ENCODE data around the gene GUCY1A2. TPM values are rescaled to one million over a fixed set of nuclear protein-coding genes. Genes with fewer than 3 reads are reported as not detected.

Gene GUCY1A2
- total RNA-seq, 4 donors from 2014 or later, result 2.9 to 8.6 (median 6.4) TPM

DNA sequence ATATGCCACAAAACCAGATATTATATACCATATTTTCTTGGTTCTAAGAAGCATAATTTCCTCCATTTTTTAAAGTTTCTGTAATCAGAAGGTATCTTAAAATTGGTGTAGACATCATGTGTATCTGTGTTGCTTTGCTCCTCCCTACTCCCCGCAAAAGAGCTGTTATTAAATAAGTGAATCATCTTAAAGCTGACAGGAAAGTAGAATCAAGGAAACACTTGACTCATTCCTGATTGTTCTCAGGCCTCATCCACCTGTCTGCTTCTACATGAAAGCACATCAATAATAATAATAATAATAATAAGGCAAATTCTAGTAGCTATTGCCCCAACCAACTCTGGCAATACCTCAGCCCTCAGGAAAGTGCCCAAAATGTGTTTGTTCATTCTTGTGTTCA lies 26.2 kb upstream of the GUCY1A2 start:
- H3K27ac ChIP-seq, result no peak overlapping the region
- in situ Hi-C loops (cut with MboI; ENCODE audit: low sequenced_read_pairs in 4 of 4), result loop anchor here in 1 of 4 donors (25.0 kb wide), 1 partner anchor 332 kb away; no protein-coding TSS in a partner anchor
- H3K27me3 ChIP-seq, result peaks cover 0 to 2% (median 0%) of the 10 kb centered on the region in 3 donors
- DNase-seq (no peak), ATAC-seq (no peak)
- H3K4me3 ChIP-seq, result no peak overlapping the region
- no peaks in the 10 kb centered on the region for H3K4me1 ChIP-seq
- no peaks in the 10 kb centered on the region for H3K36me3 ChIP-seq
- intact Hi-C loops (cut with DNase I; ENCODE audit: low total_unique reads), result no loop called here
- no peak for TF ChIP-seq POLR2A (IDR thresholded peaks at IDR 0.05)
- TF ChIP-seq, protein P1, sequence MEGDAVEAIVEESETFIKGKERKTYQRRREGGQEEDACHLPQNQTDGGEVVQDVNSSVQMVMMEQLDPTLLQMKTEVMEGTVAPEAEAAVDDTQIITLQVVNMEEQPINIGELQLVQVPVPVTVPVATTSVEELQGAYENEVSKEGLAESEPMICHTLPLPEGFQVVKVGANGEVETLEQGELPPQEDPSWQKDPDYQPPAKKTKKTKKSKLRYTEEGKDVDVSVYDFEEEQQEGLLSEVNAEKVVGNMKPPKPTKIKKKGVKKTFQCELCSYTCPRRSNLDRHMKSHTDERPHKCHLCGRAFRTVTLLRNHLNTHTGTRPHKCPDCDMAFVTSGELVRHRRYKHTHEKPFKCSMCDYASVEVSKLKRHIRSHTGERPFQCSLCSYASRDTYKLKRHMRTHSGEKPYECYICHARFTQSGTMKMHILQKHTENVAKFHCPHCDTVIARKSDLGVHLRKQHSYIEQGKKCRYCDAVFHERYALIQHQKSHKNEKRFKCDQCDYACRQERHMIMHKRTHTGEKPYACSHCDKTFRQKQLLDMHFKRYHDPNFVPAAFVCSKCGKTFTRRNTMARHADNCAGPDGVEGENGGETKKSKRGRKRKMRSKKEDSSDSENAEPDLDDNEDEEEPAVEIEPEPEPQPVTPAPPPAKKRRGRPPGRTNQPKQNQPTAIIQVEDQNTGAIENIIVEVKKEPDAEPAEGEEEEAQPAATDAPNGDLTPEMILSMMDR (IDR thresholded peaks at IDR 0.05 in 4 of 5, conservative IDR thresholded peaks at IDR 0.05 in 1 of 5), result no peak
- H3K9me3 ChIP-seq, result no peaks in the 10 kb centered on the region

DNA sequence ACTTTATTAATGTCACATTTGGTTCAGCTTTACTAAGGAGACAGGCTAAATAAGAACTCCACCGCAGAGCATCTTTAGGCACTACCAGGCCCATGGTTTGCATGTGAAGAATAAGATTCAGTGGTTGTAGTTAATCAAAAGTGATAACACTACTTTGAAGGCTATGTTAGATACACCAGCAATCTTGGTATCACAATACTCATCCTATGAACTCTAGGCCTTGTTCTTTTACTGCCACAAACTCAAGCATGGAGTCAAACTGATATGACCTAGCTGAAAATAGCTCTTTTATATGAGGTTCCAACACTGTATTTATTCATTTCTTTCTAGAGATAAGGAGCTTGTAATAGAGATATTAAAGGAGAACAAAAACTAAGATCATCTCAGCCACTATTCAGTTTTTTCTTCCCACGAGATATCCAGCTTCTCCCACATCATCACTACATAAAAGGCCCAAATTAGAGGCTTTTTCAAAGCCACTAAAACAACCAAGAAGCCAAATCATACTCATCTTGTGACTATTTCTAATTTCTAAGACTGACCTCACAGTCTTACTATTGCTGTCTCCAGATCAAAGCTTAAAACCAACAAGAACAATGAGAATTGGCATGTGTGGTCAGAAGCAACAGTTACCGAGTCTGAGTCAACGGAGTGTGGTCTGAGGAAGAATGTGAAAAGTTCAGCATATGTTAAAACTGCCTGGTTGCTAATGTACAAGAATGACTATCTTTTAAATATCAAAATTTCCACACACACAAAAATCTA lies 25.1 kb upstream of the GUCY1A2 start:
- ATAC-seq (no peak), DNase-seq (no peak)
- Histone ChIP-seq H3K4me3 (no peak overlapping the region), H3K27ac (no peak overlapping the region), H3K4me1 (no peaks in the 10 kb centered on the region), H3K36me3 (no peaks in the 10 kb centered on the region), H3K9me3 (no peaks in the 10 kb centered on the region), H3K27me3 (peaks cover 0 to 2% (median 0%) of the 10 kb centered on the region in 3 donors)
- TF ChIP-seq, protein P1 (IDR thresholded peaks at IDR 0.05 in 4 of 5, conservative IDR thresholded peaks at IDR 0.05 in 1 of 5), result no peak
- TF ChIP-seq POLR2A (IDR thresholded peaks at IDR 0.05), result no peak
- in situ Hi-C loops (cut with MboI; ENCODE audit: low sequenced_read_pairs in 4 of 4) (loop anchor here in 1 of 4 donors (25.0 kb wide), 1 partner anchor 331 kb away; no protein-coding TSS in a partner anchor), intact Hi-C loops (cut with DNase I; ENCODE audit: low total_unique reads) (no loop called here)

DNA sequence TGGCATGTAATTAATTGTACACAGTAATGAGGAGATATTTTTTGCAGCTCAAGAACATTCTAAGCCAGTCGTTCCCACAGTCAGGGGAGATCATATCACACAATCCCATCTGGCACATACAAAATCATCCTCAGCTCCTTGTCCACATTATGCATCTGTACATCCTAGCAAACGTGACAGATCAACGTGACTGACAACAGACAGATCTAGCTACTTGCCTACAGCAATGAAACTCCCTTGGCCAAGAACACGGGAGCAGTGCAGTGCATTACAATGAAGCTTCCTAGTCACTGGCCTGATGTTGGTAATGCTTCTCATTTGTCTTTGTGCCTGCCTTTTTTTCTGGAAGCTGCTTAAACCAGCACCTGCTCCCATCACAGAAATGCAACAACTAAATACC lies 24.5 kb upstream of the GUCY1A2 start:
- DNase-seq (no peak), ATAC-seq (no peak)
- TF ChIP-seq POLR2A (IDR thresholded peaks at IDR 0.05), result no peak
- TF ChIP-seq, protein P1 (IDR thresholded peaks at IDR 0.05 in 4 of 5, conservative IDR thresholded peaks at IDR 0.05 in 1 of 5), result no peak
- Histone ChIP-seq H3K36me3 (no peaks in the 10 kb centered on the region), H3K27me3 (peaks cover 0 to 2% (median 0%) of the 10 kb centered on the region in 3 donors), H3K9me3 (no peaks in the 10 kb centered on the region), H3K4me1 (no peaks in the 10 kb centered on the region), H3K27ac (no peak overlapping the region), H3K4me3 (no peak overlapping the region)
- intact Hi-C loops (cut with DNase I; ENCODE audit: low total_unique reads), result no loop called here
- in situ Hi-C loops (cut with MboI; ENCODE audit: low sequenced_read_pairs in 4 of 4), result loop anchor here in 1 of 4 donors (25.0 kb wide), 1 partner anchor 330 kb away; no protein-coding TSS in a partner anchor

DNA sequence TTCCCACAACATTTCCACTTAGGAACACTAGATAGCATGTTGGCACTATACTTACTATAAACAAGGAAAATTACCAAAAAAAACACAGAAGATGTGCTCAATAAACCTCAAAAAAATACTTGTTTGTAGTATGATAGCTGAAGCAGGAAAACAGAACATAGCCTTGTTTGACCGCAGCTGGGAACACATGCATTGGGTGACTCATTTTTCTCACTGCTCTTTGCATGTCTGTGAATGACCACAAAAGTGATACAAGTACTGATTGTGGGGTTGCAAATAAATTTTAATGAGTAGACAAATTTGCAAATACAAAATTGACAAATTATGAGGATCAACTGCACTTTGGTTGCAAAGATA lies 22.8 kb upstream of the GUCY1A2 start:
- TF ChIP-seq, protein P1 (IDR thresholded peaks at IDR 0.05 in 4 of 5, conservative IDR thresholded peaks at IDR 0.05 in 1 of 5), result no peak
- no peak for TF ChIP-seq POLR2A (IDR thresholded peaks at IDR 0.05)
- in situ Hi-C loops (cut with MboI; ENCODE audit: low sequenced_read_pairs in 4 of 4) (loop anchor here in 1 of 4 donors (25.0 kb wide), 1 partner anchor 329 kb away; no protein-coding TSS in a partner anchor), intact Hi-C loops (cut with DNase I; ENCODE audit: low total_unique reads) (no loop called here)
- Histone ChIP-seq H3K4me3 (no peak overlapping the region), H3K9me3 (no peaks in the 10 kb centered on the region), H3K27ac (no peak overlapping the region), H3K27me3 (peaks cover 0 to 2% (median 0%) of the 10 kb centered on the region in 3 donors), H3K36me3 (no peaks in the 10 kb centered on the region), H3K4me1 (no peaks in the 10 kb centered on the region)
- DNase-seq (no peak), ATAC-seq (no peak)
